Measurements from ENCODE around the gene IPO8.

Gene IPO8

GRCh38 chr12:30695199-30696102 is at the start of gene IPO8:
IPO8 (minus strand) TSS chr12:30695869; CDS start chr12:30695647, 222 bp downstream.
- peak; percentile 95 for DNase-seq (ENCODE audit: low spot score)

- DNase-seq (ENCODE audit: low spot score) = no peak
These were observed 48.7 kb upstream of the IPO8 start for GRCh38 chr12:30744321-30744720.

GRCh38 chr12:30740274-30740673 is 44.6 kb upstream of the IPO8 start:
- DNase-seq (ENCODE audit: low spot score) = no peak

GRCh38 chr12:30739020-30739419 is 43.4 kb upstream of the IPO8 start:
- DNase-seq (ENCODE audit: low spot score) = no peak

DNA sequence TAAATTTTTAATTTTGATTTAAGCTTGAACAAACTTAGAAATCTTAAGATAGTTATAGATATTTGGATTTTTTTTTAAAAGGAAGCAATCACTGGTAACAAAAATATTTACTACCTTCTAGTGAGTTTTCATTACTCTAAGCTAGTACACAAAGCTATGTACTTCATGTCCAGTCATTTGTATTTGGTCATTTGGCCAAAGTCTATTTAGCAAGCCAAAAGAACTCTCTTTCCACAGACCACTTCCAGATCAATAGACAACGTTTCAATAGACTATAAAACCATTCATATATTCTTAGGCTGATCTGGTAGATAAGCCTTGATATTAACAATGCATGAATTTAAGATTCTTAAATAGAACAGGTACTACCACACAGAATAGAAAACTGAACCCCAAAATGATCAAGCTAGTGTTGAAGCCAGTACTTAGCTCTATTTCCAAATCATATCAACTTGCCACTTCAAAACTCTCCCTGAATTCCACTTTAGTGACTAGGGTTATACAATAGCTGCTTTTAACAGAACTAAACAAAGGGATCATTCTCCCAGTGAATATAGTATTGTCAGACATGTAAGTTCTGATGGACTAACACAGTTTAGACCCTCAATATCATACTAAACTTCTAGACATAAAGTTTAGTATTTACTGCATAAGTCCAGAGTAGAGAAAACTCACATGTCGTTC is 37.4 kb upstream of the IPO8 start:
- DNase-seq (ENCODE audit: low spot score) = no peak

GRCh38 chr12:30730011-30730410 is 34.3 kb upstream of the IPO8 start:
- no peak for DNase-seq (ENCODE audit: low spot score)

GRCh38 chr12:30729547-30729946 is 33.9 kb upstream of the IPO8 start:
- no peak for DNase-seq (ENCODE audit: low spot score)

GRCh38 chr12:30726647-30727046 is 31.0 kb upstream of the IPO8 start:
- DNase-seq (ENCODE audit: low spot score) = no peak

- peak; percentile 79 for DNase-seq (ENCODE audit: low spot score)
These were observed 30.1 kb upstream of the IPO8 start for GRCh38 chr12:30725739-30726138.

- DNase-seq (ENCODE audit: low spot score) = peak; percentile 84
These were observed 23.4 kb upstream of the IPO8 start for GRCh38 chr12:30719060-30719459.

DNA sequence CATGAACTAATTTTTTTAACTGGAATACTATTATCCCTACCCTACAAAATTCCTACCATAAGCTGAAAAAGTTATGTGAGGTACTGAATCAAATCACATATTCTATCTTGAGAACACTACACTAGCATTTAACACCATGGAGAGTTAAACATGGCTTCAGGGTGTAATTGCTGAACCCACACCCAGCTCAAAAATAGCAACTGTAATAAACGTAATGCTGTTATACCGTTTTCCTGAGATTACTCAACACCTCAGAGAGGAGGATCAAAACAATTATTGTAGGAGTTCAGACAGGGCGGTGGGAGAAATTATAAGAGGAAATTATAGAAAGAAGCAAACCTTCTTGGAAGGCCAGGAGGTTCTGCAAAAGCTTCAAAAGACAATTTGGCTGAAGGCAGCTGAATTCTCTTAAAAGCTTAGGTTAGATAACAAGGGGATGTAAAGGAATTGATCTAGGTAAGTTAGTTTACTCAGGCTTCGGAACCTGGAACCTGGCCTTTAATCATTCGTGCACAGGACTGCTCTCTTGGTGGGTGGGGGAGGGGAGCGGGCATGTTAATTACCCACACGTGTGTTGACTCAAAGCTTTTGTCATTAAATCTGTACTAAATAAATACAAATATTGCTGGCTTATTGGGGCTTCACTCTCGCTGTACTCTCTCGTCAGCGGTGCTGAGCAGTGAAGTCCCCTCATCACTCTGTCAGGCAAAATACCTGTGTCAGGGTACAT is 12.1 kb upstream of the IPO8 start:
- no peak for DNase-seq (ENCODE audit: low spot score)

DNA sequence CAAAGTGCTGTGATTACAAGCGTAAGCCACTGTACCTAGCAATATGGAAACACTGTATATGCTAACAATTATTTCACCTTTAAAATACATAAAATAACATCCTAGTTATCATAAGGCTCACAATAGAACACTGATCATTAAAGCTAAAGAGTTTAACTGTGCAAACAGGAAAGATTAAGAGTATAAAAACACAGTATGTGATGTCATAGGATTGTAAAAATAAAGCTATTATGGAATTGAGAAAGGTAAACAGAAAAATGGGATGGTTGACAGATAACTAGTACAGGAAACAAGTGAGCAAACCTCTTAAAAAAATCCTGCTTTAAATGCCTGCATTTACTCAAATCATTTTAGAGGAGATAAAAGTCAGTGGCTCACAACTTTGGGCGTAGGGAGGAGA is 10.8 kb upstream of the IPO8 start:
- DNase-seq (ENCODE audit: low spot score) = no peak

DNA sequence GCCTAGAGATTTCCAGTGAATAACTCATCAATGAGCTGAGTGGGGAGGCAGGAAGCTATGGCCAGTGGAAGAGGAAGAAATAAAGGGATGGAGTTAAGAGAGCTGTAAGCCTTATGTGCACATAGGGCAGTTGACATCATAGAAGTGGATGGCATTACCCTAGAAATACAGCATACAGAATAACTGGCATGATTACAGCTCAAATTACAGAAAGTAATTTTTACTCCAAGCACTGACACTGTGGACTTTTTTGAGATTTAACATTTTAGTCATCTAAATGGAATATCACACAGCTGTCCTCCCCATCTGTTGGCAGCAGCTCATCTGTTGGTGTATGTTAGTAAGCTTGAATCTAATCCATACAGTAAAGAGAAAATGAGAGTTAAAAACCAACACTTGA is 5.4 kb upstream of the IPO8 start:
- no peak for DNase-seq (ENCODE audit: low spot score)

- no peak for DNase-seq (ENCODE audit: low spot score)
These were observed 4.7 kb upstream of the IPO8 start for GRCh38 chr12:30700216-30700900.

- DNase-seq (ENCODE audit: low spot score) = no peak
These were observed 2.7 kb upstream of the IPO8 start for GRCh38 chr12:30698346-30698745.

- no peak for DNase-seq (ENCODE audit: low spot score)
These were observed 1.3 kb upstream of the IPO8 start for GRCh38 chr12:30696943-30697342.

DNA sequence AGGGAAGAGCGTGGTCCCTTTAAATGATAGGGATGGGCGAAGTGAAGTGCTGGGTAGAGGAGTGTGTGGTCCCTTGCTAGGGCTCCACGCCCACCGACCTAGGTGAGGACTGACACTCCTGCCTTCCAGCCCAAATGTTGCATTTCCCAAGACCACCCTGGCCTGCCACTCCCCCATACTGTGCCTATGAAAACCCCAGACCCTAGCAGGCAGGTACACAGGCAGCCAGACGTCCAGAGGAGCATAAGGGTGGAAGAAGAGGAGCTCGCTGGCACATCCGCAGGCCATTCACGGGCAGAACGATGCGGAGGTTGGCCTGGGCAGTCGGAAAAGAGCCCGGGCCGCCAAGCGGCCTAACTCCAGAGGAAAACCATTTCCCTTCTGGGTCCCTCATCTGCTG is 817 bp upstream of the IPO8 start:
- no peak for DNase-seq (ENCODE audit: low spot score)

- no peak for DNase-seq (ENCODE audit: low spot score)
These were observed 387 bp upstream of the IPO8 start for GRCh38 chr12:30696103-30696408.

- peak; percentile 50 for DNase-seq (ENCODE audit: low spot score)
These were observed 1.1 kb downstream of the IPO8 start for GRCh38 chr12:30694412-30695198.

DNA sequence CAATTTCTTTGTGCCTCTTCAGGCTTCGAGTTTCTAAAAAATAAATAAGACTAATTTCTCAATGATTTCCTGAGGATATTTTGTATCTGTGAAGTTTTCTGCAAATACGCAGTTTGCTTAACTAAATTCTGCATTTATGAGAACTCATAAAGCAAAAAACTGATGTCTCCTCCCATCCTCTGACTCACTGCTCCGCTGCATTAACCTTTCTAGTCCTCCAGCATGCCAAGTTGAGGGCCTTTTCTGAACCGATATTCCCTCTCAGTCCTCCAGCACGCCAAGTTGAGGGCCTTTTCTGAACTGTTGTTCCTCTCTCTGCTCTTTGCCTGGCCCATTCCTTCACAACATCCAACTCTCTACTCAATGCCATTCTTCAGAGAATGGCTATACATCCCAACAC is 3.2 kb downstream of the IPO8 start:
- peak; percentile 42 for DNase-seq (ENCODE audit: low spot score)

- DNase-seq (ENCODE audit: low spot score) = peak; percentile 83
These were observed 4.4 kb downstream of the IPO8 start for GRCh38 chr12:30691122-30691879.
